PC-9 (cell line): ENCODE measurements around the gene CDH13.

Experiments used
- CTCF ChIP-seq: fragments of 200-600 bp; sonication (generic); conservative IDR thresholded peaks from 2 replicates; pipeline ENCODE4 v1.6.1; 2017; ENCODE audit warnings: mixed run types, antibody characterized with exemption, mild to moderate bottlenecking, moderate library complexity
- EZH2 ChIP-seq: fragments of 200-600 bp; sonication (generic); IDR thresholded peaks from 2 replicates; pipeline ENCODE4 v1.8.0; 2017; ENCODE audit warnings: antibody characterized with exemption, low read depth

GRCh38 chr16:83054283-83054682 lies 427.5 kb downstream of the CDH13 start:
- TF ChIP-seq CTCF (no peak), EZH2 (no peak)
